PC-3 (cell line): ENCODE results near the gene ZAR1. TPM values are rescaled to one million over a fixed set of nuclear protein-coding genes. Genes with fewer than 3 reads are reported as not detected.

Experiments
- ATAC-seq: fragments of 200-7000 bp; cut with Tn5 transposase; 2 replicates; pipeline ENCODE4 v1.9.1; 2020; ENCODE audit warnings: mild to moderate bottlenecking, moderate library complexity
- BruUV-seq: library from RNA; stranded (reverse); fragments of 400-500 nt; replicated peaks from 2 replicates; lab custom pipeline; 2021; lab: Mats Ljungman, UMichigan
- CTCF ChIA-PET: fragments of 300-600 bp; sonication (Branson Sonifier 250); formaldehyde crosslinking; loops from one replicate; lab custom pipeline; 2022; ENCODE audit warnings: antibody characterized with exemption; lab: Charles Lee
- POLR2A ChIA-PET: fragments of 300-600 bp; sonication (Branson Sonifier 250); formaldehyde crosslinking; loops from one replicate; lab custom pipeline; 2022; ENCODE audit warnings: antibody characterized with exemption; ENCODE audit not compliant: unreplicated experiment; lab: Charles Lee
- DNase-seq: peaks from one replicate; pipeline ENCODE4 v3.0.0-alpha.2; 2015
- H2AFZ ChIP-seq: fragments of 300-600 bp; sonication (generic); 2 replicates; pipeline ENCODE4 v1.6.0; 2016; ENCODE audit warnings: antibody characterized with exemption, low read length
- H3F3A ChIP-seq: fragments of 300-600 bp; sonication (generic); one replicate; pipeline ENCODE4 v1.6.0; 2017; ENCODE audit warnings: antibody characterized with exemption, low read length, control low read depth, mild to moderate bottlenecking; ENCODE audit not compliant: unreplicated experiment
- H3K27ac ChIP-seq: fragments of 300-600 bp; sonication (generic); 2 replicates; pipeline ENCODE4 v1.5.1; 2016; ENCODE audit warnings: mild to moderate bottlenecking, low read length
- H3K27me3 ChIP-seq: fragments of 300-600 bp; sonication (generic); 2 replicates; pipeline ENCODE4 v1.6.1; 2016; ENCODE audit warnings: low read length, mixed read lengths
- H3K36me3 ChIP-seq: fragments of 300-600 bp; sonication (generic); 2 replicates; pipeline ENCODE4 v1.6.1; 2016; ENCODE audit warnings: low read depth, mixed run types, low read length, mixed read lengths
- H3K4me1 ChIP-seq: fragments of 300-600 bp; sonication (generic); 2 replicates; pipeline ENCODE4 v1.5.1; 2016; ENCODE audit warnings: low read length; ENCODE audit not compliant: insufficient read depth
- H3K4me2 ChIP-seq: fragments of 300-600 bp; sonication (generic); 2 replicates; pipeline ENCODE4 v1.6.0; 2016; ENCODE audit warnings: low read length
- H3K4me3 ChIP-seq: fragments of 300-600 bp; sonication (generic); 2 replicates; pipeline ENCODE4 v1.5.1; 2016; ENCODE audit warnings: mild to moderate bottlenecking, low read length, mixed read lengths
- H3K79me2 ChIP-seq: fragments of 300-600 bp; sonication (generic); 2 replicates; pipeline ENCODE4 v1.6.1; 2017; ENCODE audit warnings: low read length, mixed read lengths
- H3K9ac ChIP-seq: fragments of 300-600 bp; sonication (generic); 2 replicates; pipeline ENCODE4 v1.6.0; 2016; ENCODE audit warnings: mild to moderate bottlenecking, low read length
- H3K9me2 ChIP-seq: fragments of 300-600 bp; sonication (generic); replicated peaks from 2 replicates; pipeline ENCODE4 v1.6.1; 2016; ENCODE audit warnings: mixed run types, low read length, mixed read lengths
- H3K9me3 ChIP-seq: fragments of 300-600 bp; sonication (generic); 2 replicates; pipeline ENCODE4 v1.6.1; 2016; ENCODE audit warnings: low read length, mixed read lengths
- H4K20me1 ChIP-seq: fragments of 300-600 bp; sonication (generic); 2 replicates; pipeline ENCODE4 v1.6.1; 2016; ENCODE audit warnings: low read length, mixed read lengths
- CTCF ChIP-seq: fragments of 300-600 bp; sonication (generic); conservative IDR thresholded peaks from 2 replicates; pipeline ENCODE4 v1.5.1; 2017; ENCODE audit warnings: antibody characterized with exemption, low read depth, mild to moderate bottlenecking, low read length
- EZH2 ChIP-seq: fragments of 300-600 bp; sonication (generic); IDR thresholded peaks from one replicate; pipeline ENCODE4 v1.6.1; 2017; ENCODE audit warnings: antibody characterized with exemption, mild to moderate bottlenecking, low read length; ENCODE audit not compliant: unreplicated experiment
- EZH2phosphoT487 ChIP-seq: fragments of 300-600 bp; sonication (generic); IDR thresholded peaks from 2 replicates; pipeline ENCODE4 v1.6.1; 2018; ENCODE audit warnings: mild to moderate bottlenecking, antibody characterized with exemption, low read length, borderline replicate concordance
- intact Hi-C: fragments of 100-400 bp; cut with micrococcal nuclease; formaldehyde crosslinking; loops from 2 replicates; pipeline ENCODE4 v1.9.0; 2023
- total RNA-seq: library from RNA; depleted of rRNA; stranded (reverse); fragments of >200 nt; gene quantifications from 2 replicates; pipeline ENCODE4 v1.2.3, GENCODE V29; 2014

Gene ZAR1
- total RNA-seq, 1 experiment from 2014 or later: not detected

GRCh38 chr4:48499551-48500066 lies 9.6 kb downstream of the ZAR1 start:
- Histone ChIP-seq H4K20me1 (no peaks in the 10 kb centered on the region), H3K27ac (no peak overlapping the region), H3K4me3 (no peak overlapping the region), H2AFZ (no peak overlapping the region), H3K4me1 (no peaks in the 10 kb centered on the region), H3K27me3 (no peaks in the 10 kb centered on the region), H3K9ac (no peak overlapping the region), H3K36me3 (peaks cover 10% of the 10 kb centered on the region; the same call in 1 of the 2 replicates), H3K9me2 (no peaks in the 10 kb centered on the region), H3K9me3 (no peaks in the 10 kb centered on the region), H3K4me2 (no peak overlapping the region), H3K79me2 (no peaks in the 10 kb centered on the region), H3F3A (no peaks in the 10 kb centered on the region)
- ChIA-PET CTCF (no interaction called here), POLR2A (no interaction called here)
- DNase-seq: no peak
- no TSS peak for BruUV-seq
- no peak for ATAC-seq
- intact Hi-C loops: no loop called here
- TF ChIP-seq EZH2: no peak
- TF ChIP-seq CTCF: no peak
- TF ChIP-seq EZH2phosphoT487: no peak

- H3K4me3 ChIP-seq: no peak overlapping the region
- CTCF ChIA-PET: no interaction called here
- H2AFZ ChIP-seq: no peak overlapping the region
These were observed 13.4 kb downstream of the ZAR1 start for GRCh38 chr4:48503233-48504025.

More at GRCh38 chr4:48503233-48504025, 13.4 kb downstream of the ZAR1 start:
- Histone ChIP-seq H3K4me1 (no peaks in the 10 kb centered on the region), H3K27me3 (no peaks in the 10 kb centered on the region), H3K4me2 (no peak overlapping the region), H3K36me3 (peaks cover 15% of the 10 kb centered on the region), H3F3A (no peaks in the 10 kb centered on the region), H3K9me2 (no peaks in the 10 kb centered on the region), H4K20me1 (no peaks in the 10 kb centered on the region), H3K79me2 (no peaks in the 10 kb centered on the region), H3K9ac (no peak overlapping the region), H3K9me3 (no peaks in the 10 kb centered on the region), H3K27ac (no peak overlapping the region)
- POLR2A ChIA-PET: no interaction called here
- intact Hi-C loops: no loop called here
- TF ChIP-seq EZH2 (no peak), EZH2phosphoT487 (no peak), CTCF (no peak)
- BruUV-seq: no TSS peak
- ATAC-seq (no peak), DNase-seq (no peak)
